Fibroblast of the conjunctiva (primary cell): ENCODE measurements around the gene OR8J3.
"Not testable (repeated sequence)": the region's sequence is repeated elsewhere in the genome, so short reads cannot be mapped to it uniquely, and the experiment has no call there.

Experiments used
- DNase-seq: peaks from one replicate; pipeline ENCODE4 v3.0.0-alpha.2; 2010; ENCODE audit warnings: low read depth

OR8J3 gene

GRCh38 chr11:56140151-56140661, at the start of gene OR8J3:
OR8J3 (minus strand) TSS chr11:56140201; CDS start chr11:56137718, 2,483 bp downstream.
- DNase-seq = no peak

- DNase-seq = no peak
Measured at GRCh38 chr11:56188602-56189001, 48.6 kb upstream of the OR8J3 start.

GRCh38 chr11:56183459-56183858, 43.5 kb upstream of the OR8J3 start:
- DNase-seq = no peak

- DNase-seq = no peak
Measured at GRCh38 chr11:56176318-56176717, 36.3 kb upstream of the OR8J3 start, which contains the start of gene OR5J2. OR5J2 (plus strand) TSS chr11:56176618; CDS start chr11:56176618, 0 bp downstream.

GRCh38 chr11:56172256-56172830, 32.3 kb upstream of the OR8J3 start:
- no peak for DNase-seq

- DNase-seq = no peak
Measured at GRCh38 chr11:56163804-56164203, 23.8 kb upstream of the OR8J3 start.

GRCh38 chr11:56160217-56160616, 20.2 kb upstream of the OR8J3 start, which contains the start of gene OR8K5:
OR8K5 (minus strand) TSS chr11:56160317; CDS start chr11:56160317, 0 bp downstream.
- no peak for DNase-seq

- no peak for DNase-seq
Measured at GRCh38 chr11:56152333-56152732, 12.3 kb upstream of the OR8J3 start.

- no peak for DNase-seq
Measured at GRCh38 chr11:56151376-56151775, 11.4 kb upstream of the OR8J3 start.

GRCh38 chr11:56143681-56144080, 3.7 kb upstream of the OR8J3 start:
- DNase-seq = not testable (repeated sequence)

- no peak for DNase-seq
Measured at GRCh38 chr11:56122073-56122472, 17.9 kb downstream of the OR8J3 start, which contains the start of gene OR8H3. OR8H3 (plus strand) TSS chr11:56122373; CDS start chr11:56122373, 0 bp downstream.

GRCh38 chr11:56103210-56103737, 36.7 kb downstream of the OR8J3 start, which contains the start of gene OR8H2:
OR8H2 (plus strand) TSS chr11:56103687; CDS start chr11:56105043, 1,356 bp downstream.
- DNase-seq = no peak

- DNase-seq = no peak
Measured at GRCh38 chr11:56093008-56093407, 47.0 kb downstream of the OR8J3 start, which contains the start of gene OR8I2. OR8I2 (plus strand) TSS chr11:56093308; CDS start chr11:56093308, 0 bp downstream.

GRCh38 chr11:56089697-56090096, 50.3 kb downstream of the OR8J3 start:
- DNase-seq = no peak
